GM23338 (cell line): ENCODE measurements around the gene OPRD1.

Source experiments
- CREB1 ChIP-seq: fragments of 250-450 bp; sonication (Bioruptor Pico); IDR thresholded peaks from 2 replicates; pipeline ENCODE4 v1.5.0; 2020; ENCODE audit warnings: low read depth, mild to moderate bottlenecking, moderate library complexity
- CTCF ChIP-seq, 2 experiments: fragments of 200-600 bp in 1 of 2; sonication (generic) in 1 of 2; conservative IDR thresholded peaks; 2 replicates each; pipeline versions ENCODE4 v1.5.1 to v1.6.1; 2016 to 2017; ENCODE audit warnings: antibody characterized with exemption in 2 of 2, low read depth in 2 of 2, mild to moderate bottlenecking in 2 of 2, moderate library complexity in 1 of 2
- EZH2 ChIP-seq: fragments of 200-600 bp; sonication (generic); IDR thresholded peaks from one replicate; pipeline ENCODE4 v1.8.0; 2017; ENCODE audit warnings: antibody characterized with exemption, mild to moderate bottlenecking, low read depth; ENCODE audit not compliant: unreplicated experiment
- EZH2phosphoT487 ChIP-seq: fragments of 200-600 bp; sonication (generic); IDR thresholded peaks from one replicate; pipeline ENCODE4 v1.8.1; 2018; ENCODE audit warnings: antibody characterized with exemption; ENCODE audit not compliant: unreplicated experiment
- JUNB ChIP-seq: IDR thresholded peaks from one replicate; pipeline ENCODE4 v1.6.1; 2016; ENCODE audit warnings: antibody characterized with exemption; ENCODE audit not compliant: unreplicated experiment
- NANOG ChIP-seq: IDR thresholded peaks from 2 replicates; pipeline ENCODE4 v1.6.1; 2016; ENCODE audit warnings: antibody characterized with exemption, borderline replicate concordance
- POLR2AphosphoS5 ChIP-seq: IDR thresholded peaks from 2 replicates; pipeline ENCODE4 v1.6.1; 2016; ENCODE audit warnings: antibody characterized with exemption, low read depth
- STAT1 ChIP-seq: IDR thresholded peaks from one replicate; pipeline ENCODE4 v1.6.1; 2016; ENCODE audit warnings: antibody characterized with exemption; ENCODE audit not compliant: unreplicated experiment
- ZNF114 ChIP-seq: fragments of 250-450 bp; sonication (Bioruptor Pico); IDR thresholded peaks from 2 replicates; pipeline ENCODE4 v1.5.0; 2020; ENCODE audit warnings: mild to moderate bottlenecking, moderate library complexity
- ZNF331 ChIP-seq: fragments of 250-450 bp; sonication (Bioruptor Pico); IDR thresholded peaks from 2 replicates; pipeline ENCODE4 v1.5.0; 2020; ENCODE audit warnings: low read depth, mild to moderate bottlenecking, moderate library complexity
- ZNF462 ChIP-seq: fragments of 250-450 bp; sonication (Bioruptor Pico); IDR thresholded peaks from 2 replicates; pipeline ENCODE4 v1.5.0; 2020; ENCODE audit warnings: mild to moderate bottlenecking, moderate library complexity
- TF ChIP-seq, protein P1 (sequence below): IDR thresholded peaks from one replicate; pipeline ENCODE4 v1.6.1; 2018; ENCODE audit warnings: antibody characterized with exemption; ENCODE audit not compliant: unreplicated experiment
- TF ChIP-seq, protein P2 (sequence below): IDR thresholded peaks from 2 replicates; pipeline ENCODE4 v1.6.1; 2016; ENCODE audit warnings: antibody characterized with exemption

GRCh38 chr1:28894785-28895184, 82.8 kb downstream of the OPRD1 start:
- TF ChIP-seq POLR2AphosphoS5 (no peak), CTCF (conservative IDR thresholded peaks at IDR 0.05; ENCODE audit: low read depth in 2 of 2) (no peak), JUNB (no peak), ZNF331 (no peak), EZH2phosphoT487 (no peak), EZH2 (no peak), CREB1 (no peak), STAT1 (no peak), NANOG (no peak), ZNF114 (CRISPR knock-in tag) (no peak), ZNF462 (CRISPR knock-in tag) (no peak)
- TF ChIP-seq, protein P1, sequence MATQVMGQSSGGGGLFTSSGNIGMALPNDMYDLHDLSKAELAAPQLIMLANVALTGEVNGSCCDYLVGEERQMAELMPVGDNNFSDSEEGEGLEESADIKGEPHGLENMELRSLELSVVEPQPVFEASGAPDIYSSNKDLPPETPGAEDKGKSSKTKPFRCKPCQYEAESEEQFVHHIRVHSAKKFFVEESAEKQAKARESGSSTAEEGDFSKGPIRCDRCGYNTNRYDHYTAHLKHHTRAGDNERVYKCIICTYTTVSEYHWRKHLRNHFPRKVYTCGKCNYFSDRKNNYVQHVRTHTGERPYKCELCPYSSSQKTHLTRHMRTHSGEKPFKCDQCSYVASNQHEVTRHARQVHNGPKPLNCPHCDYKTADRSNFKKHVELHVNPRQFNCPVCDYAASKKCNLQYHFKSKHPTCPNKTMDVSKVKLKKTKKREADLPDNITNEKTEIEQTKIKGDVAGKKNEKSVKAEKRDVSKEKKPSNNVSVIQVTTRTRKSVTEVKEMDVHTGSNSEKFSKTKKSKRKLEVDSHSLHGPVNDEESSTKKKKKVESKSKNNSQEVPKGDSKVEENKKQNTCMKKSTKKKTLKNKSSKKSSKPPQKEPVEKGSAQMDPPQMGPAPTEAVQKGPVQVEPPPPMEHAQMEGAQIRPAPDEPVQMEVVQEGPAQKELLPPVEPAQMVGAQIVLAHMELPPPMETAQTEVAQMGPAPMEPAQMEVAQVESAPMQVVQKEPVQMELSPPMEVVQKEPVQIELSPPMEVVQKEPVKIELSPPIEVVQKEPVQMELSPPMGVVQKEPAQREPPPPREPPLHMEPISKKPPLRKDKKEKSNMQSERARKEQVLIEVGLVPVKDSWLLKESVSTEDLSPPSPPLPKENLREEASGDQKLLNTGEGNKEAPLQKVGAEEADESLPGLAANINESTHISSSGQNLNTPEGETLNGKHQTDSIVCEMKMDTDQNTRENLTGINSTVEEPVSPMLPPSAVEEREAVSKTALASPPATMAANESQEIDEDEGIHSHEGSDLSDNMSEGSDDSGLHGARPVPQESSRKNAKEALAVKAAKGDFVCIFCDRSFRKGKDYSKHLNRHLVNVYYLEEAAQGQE, result no peak
- TF ChIP-seq, protein P2, sequence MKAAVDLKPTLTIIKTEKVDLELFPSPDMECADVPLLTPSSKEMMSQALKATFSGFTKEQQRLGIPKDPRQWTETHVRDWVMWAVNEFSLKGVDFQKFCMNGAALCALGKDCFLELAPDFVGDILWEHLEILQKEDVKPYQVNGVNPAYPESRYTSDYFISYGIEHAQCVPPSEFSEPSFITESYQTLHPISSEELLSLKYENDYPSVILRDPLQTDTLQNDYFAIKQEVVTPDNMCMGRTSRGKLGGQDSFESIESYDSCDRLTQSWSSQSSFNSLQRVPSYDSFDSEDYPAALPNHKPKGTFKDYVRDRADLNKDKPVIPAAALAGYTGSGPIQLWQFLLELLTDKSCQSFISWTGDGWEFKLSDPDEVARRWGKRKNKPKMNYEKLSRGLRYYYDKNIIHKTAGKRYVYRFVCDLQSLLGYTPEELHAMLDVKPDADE, result no peak
